H1 (cell line): ENCODE data around the gene TP53BP2. TPM values are rescaled to one million over a fixed set of nuclear protein-coding genes. Genes with fewer than 3 reads are reported as not detected.

ENCODE experiments used
- CTCF ChIA-PET: fragments of 300-600 bp; sonication (Branson Sonifier 250); formaldehyde crosslinking; loops from one replicate; lab custom pipeline; 2021; ENCODE audit not compliant: partially characterized antibody; lab: Charles Lee
- POLR2A ChIA-PET: fragments of 300-600 bp; sonication (Branson Sonifier 250); formaldehyde crosslinking; loops from one replicate; lab custom pipeline; 2021; ENCODE audit warnings: inconsistent platforms; ENCODE audit not compliant: partially characterized antibody; lab: Charles Lee
- DNase-seq, 2 experiments: peaks; one replicate each; pipeline versions ENCODE4 v3.0.0 to v3.0.0-alpha.2; 2010 to 2022; ENCODE audit warnings: low spot score in 2 of 2, low read depth in 1 of 2, mixed read lengths in 1 of 2
- FAIRE-seq: peaks from 2 replicates; lab custom pipeline; 2011; peaks lifted over from hg19 to GRCh38; lab: Jason Lieb, UNC
- H2AFZ ChIP-seq: 2 replicates; pipeline ENCODE4 v1.8.1; 2012; ENCODE audit warnings: low read length, inconsistent platforms
- H2AK5ac ChIP-seq: 2 replicates; pipeline ENCODE4 v1.6.1; 2013; ENCODE audit warnings: low read depth, low read length
- H2BK120ac ChIP-seq: replicated peaks from 2 replicates; pipeline ENCODE3; 2013; ENCODE audit warnings: low read depth, low read length, inconsistent platforms
- H2BK12ac ChIP-seq: 2 replicates; pipeline ENCODE4 v1.6.1; 2013; ENCODE audit warnings: low read depth, low read length
- H2BK15ac ChIP-seq: 2 replicates; pipeline ENCODE4 v1.6.1; 2013; ENCODE audit warnings: low read length
- H2BK20ac ChIP-seq: 2 replicates; pipeline ENCODE4 v1.6.1; 2013; ENCODE audit warnings: low read length
- H2BK5ac ChIP-seq: 2 replicates; pipeline ENCODE4 v1.6.1; 2013; ENCODE audit warnings: low read depth, low read length
- H3K14ac ChIP-seq: 2 replicates; pipeline ENCODE4 v1.6.1; 2013; ENCODE audit warnings: inconsistent platforms; ENCODE audit not compliant: insufficient read length
- H3K18ac ChIP-seq: 2 replicates; pipeline ENCODE4 v1.6.1; 2013; ENCODE audit warnings: low read length; ENCODE audit errors: extremely low read depth
- H3K23ac ChIP-seq: 2 replicates; pipeline ENCODE4 v1.6.1; 2013; ENCODE audit warnings: inconsistent platforms; ENCODE audit not compliant: insufficient read length
- H3K23me2 ChIP-seq: 2 replicates; pipeline ENCODE4 v1.6.1; 2013; ENCODE audit warnings: low read depth, low read length
- H3K27ac ChIP-seq: 2 replicates; pipeline ENCODE4 v1.6.1; 2011; ENCODE audit warnings: low read depth, low read length, inconsistent platforms
- H3K27me3 ChIP-seq, 4 experiments: replicated peaks in 1 of 4; 1 replicate in 1 of 4; 2 replicates in 3 of 4; pipeline versions ENCODE4 v1.6.1 to v1.8.1; 2011 to 2013; ENCODE audit warnings: low read length in 3 of 4, mild to moderate bottlenecking in 3 of 4, inconsistent platforms in 2 of 4, mixed read lengths in 2 of 4, moderate library complexity in 1 of 4; ENCODE audit not compliant: control insufficient read depth in 3 of 4, insufficient read depth in 3 of 4; ENCODE audit errors: extremely low read depth in 1 of 4
- H3K36me3 ChIP-seq, 4 experiments: 2 replicates each; pipeline versions ENCODE4 v1.6.1 to v1.8.1; 2011 to 2013; ENCODE audit warnings: mild to moderate bottlenecking in 4 of 4, low read length in 3 of 4, moderate library complexity in 2 of 4, control low read depth in 1 of 4, inconsistent platforms in 1 of 4; ENCODE audit not compliant: insufficient read depth in 4 of 4, control insufficient read depth in 2 of 4
- H3K4ac ChIP-seq: replicated peaks from 2 replicates; pipeline ENCODE3; 2013; ENCODE audit warnings: low read length, low read depth, mixed read lengths, inconsistent platforms; ENCODE audit not compliant: insufficient read length
- H3K4me1 ChIP-seq, 4 experiments: replicated peaks in 1 of 4; 1 replicate in 1 of 4; 2 replicates in 3 of 4; pipeline versions ENCODE4 v1.6.1 to v1.8.1; 2011 to 2013; ENCODE audit warnings: low read length in 3 of 4, inconsistent platforms in 2 of 4, mixed read lengths in 1 of 4; ENCODE audit not compliant: insufficient read depth in 4 of 4, control insufficient read depth in 3 of 4
- H3K4me2 ChIP-seq, 2 experiments: 2 replicates each; pipeline versions ENCODE4 v1.6.1 to v1.8.1; 2011 to 2013; ENCODE audit warnings: low read depth in 2 of 2, low read length in 2 of 2, control low read depth in 1 of 2, inconsistent platforms in 1 of 2, mild to moderate bottlenecking in 1 of 2; ENCODE audit not compliant: insufficient read depth in 1 of 2
- H3K4me3 ChIP-seq, 4 experiments: fragments of 200-600, 300-600 bp in 1 of 4; sonication (generic), shearing (Covaris generic), sonication (Bioruptor Twin) in 1 of 4; 2 replicates each; pipeline versions ENCODE4 v1.5.1 to v1.8.1; 2011 to 2016; ENCODE audit warnings: low read length in 4 of 4, low read depth in 3 of 4, control low read depth in 2 of 4, inconsistent platforms in 2 of 4, mild to moderate bottlenecking in 2 of 4, mixed read lengths in 1 of 4, moderate library complexity in 1 of 4; ENCODE audit not compliant: insufficient read depth in 2 of 4; ENCODE audit errors: extremely low read depth in 1 of 4
- H3K56ac ChIP-seq: replicated peaks from 2 replicates; pipeline ENCODE3; 2013; ENCODE audit warnings: low read depth, mild to moderate bottlenecking, mixed read lengths, low read length, inconsistent platforms; ENCODE audit not compliant: insufficient read length
- H3K79me1 ChIP-seq: 2 replicates; pipeline ENCODE4 v1.6.1; 2013; ENCODE audit warnings: low read depth, low read length, control low read depth
- H3K79me2 ChIP-seq, 2 experiments: 2 replicates each; pipeline versions ENCODE4 v1.6.1 to v1.8.1; 2012 to 2013; ENCODE audit warnings: low read length in 2 of 2, mild to moderate bottlenecking in 2 of 2, inconsistent platforms in 1 of 2; ENCODE audit not compliant: insufficient read depth in 2 of 2, control insufficient read depth in 1 of 2
- H3K9ac ChIP-seq, 4 experiments: replicated peaks in 1 of 4; 1 replicate in 1 of 4; 2 replicates in 3 of 4; pipeline versions ENCODE4 v1.6.1 to v1.8.1; 2011 to 2013; ENCODE audit warnings: low read depth in 3 of 4, low read length in 3 of 4, control low read depth in 2 of 4, mild to moderate bottlenecking in 2 of 4, moderate library complexity in 2 of 4, inconsistent platforms in 1 of 4; ENCODE audit errors: extremely low read depth in 1 of 4
- H3K9me3 ChIP-seq, 2 experiments: 2 replicates each; pipeline versions ENCODE4 v1.6.1 to v1.8.1; 2012 to 2013; ENCODE audit warnings: mild to moderate bottlenecking in 2 of 2, moderate library complexity in 2 of 2, control low read depth in 1 of 2, inconsistent platforms in 1 of 2, low read depth in 1 of 2, low read length in 1 of 2, mixed read lengths in 1 of 2; ENCODE audit not compliant: insufficient read depth in 2 of 2
- H4K20me1 ChIP-seq, 2 experiments: replicated peaks in 1 of 2; 2 replicates each; pipeline versions ENCODE3 to v1.8.1; 2011 to 2013; ENCODE audit warnings: inconsistent platforms in 2 of 2, low read length in 2 of 2, mild to moderate bottlenecking in 1 of 2; ENCODE audit not compliant: insufficient read depth in 2 of 2, control insufficient read depth in 1 of 2
- H4K5ac ChIP-seq: 2 replicates; pipeline ENCODE4 v1.6.1; 2013; ENCODE audit warnings: low read length, low read depth, mixed read lengths, inconsistent platforms; ENCODE audit not compliant: insufficient read length
- H4K8ac ChIP-seq: 2 replicates; pipeline ENCODE4 v1.8.0; 2013; ENCODE audit warnings: mild to moderate bottlenecking, moderate library complexity, low read length, inconsistent platforms; ENCODE audit not compliant: insufficient read depth; ENCODE audit errors: extremely low read depth
- H4K91ac ChIP-seq: replicated peaks from 2 replicates; pipeline ENCODE3; 2013; ENCODE audit warnings: low read length, mixed read lengths, inconsistent platforms; ENCODE audit not compliant: insufficient read length
- BACH1 ChIP-seq: IDR thresholded peaks from 2 replicates; pipeline ENCODE4 v1.6.1; 2012; ENCODE audit warnings: low read length, improper control_type of control experiment
- MAFK ChIP-seq: IDR thresholded peaks from 2 replicates; pipeline ENCODE4 v1.6.1; 2012; ENCODE audit warnings: low read depth, mild to moderate bottlenecking, improper control_type of control experiment, low read length
- NRF1 ChIP-seq: IDR thresholded peaks from 2 replicates; pipeline ENCODE4 v1.6.1; 2011; ENCODE audit warnings: mild to moderate bottlenecking, low read depth, low read length, improper control_type of control experiment
- SIX5 ChIP-seq: IDR thresholded peaks from 2 replicates; pipeline ENCODE4 v1.6.1; 2011; ENCODE audit warnings: mild to moderate bottlenecking, low read depth, low read length
- TEAD4 ChIP-seq: IDR thresholded peaks from 2 replicates; pipeline ENCODE4 v1.6.1; 2012; ENCODE audit warnings: low read depth, low read length, inconsistent platforms, mixed read lengths
- WGBS, 2 experiments: shearing (Covaris generic) in 1 of 2; methylation state at CpG; one replicate each; pipeline versions ENCODE4 v1.1.6 to v1.1.7; 2013 to 2015; ENCODE audit warnings: low lambda C conversion rate in 2 of 2, mixed read lengths in 2 of 2, inconsistent platforms in 1 of 2, low coverage in 1 of 2, missing lambda C conversion rate in 1 of 2; ENCODE audit not compliant: insufficient replicate concordance in 2 of 2, insufficient coverage in 1 of 2, insufficient read length in 1 of 2; ENCODE audit errors: extremely low coverage in 1 of 2, missing lambda C conversion rate in 1 of 2; 5-methylcytosine and 5-hydroxymethylcytosine counted together
- polyA plus RNA-seq, 7 experiments: library from polyadenylated mRNA; depleted of rRNA in 3 of 7; stranded (reverse) in 5 of 7; unstranded in 2 of 7; fragments of >200 nt in 5 of 7; fragments of 200-250 nt in 2 of 7; gene quantifications; 1 replicate in 5 of 7; 2 replicates in 1 of 7; 4 replicates in 1 of 7; pipeline versions ENCODE4 v1.2.1 to v1.2.3, GENCODE V29; 2011 to 2013; ENCODE audit warnings: missing spikeins in 2 of 7, mixed read lengths in 2 of 7
- total RNA-seq: library from RNA; stranded (reverse); fragmentation: NEBNext Ultra II Directional; extraction: Animal tissue kit (Norgen Biotek cat#: 25700); gene quantifications from 2 replicates; pipeline ENCODE4 v1.2.1, GENCODE V29; 2021
- TF ChIP-seq, protein P1 (sequence below): IDR thresholded peaks from 2 replicates; pipeline ENCODE4 v1.6.1; 2012; ENCODE audit warnings: inconsistent platforms

Gene TP53BP2
- total and polyA plus RNA-seq, 2 of the 8 experiments (the other 6 are each of a cell fraction or from before 2014, with no cell fraction given), result 18.0 to 38.7 TPM

DNA sequence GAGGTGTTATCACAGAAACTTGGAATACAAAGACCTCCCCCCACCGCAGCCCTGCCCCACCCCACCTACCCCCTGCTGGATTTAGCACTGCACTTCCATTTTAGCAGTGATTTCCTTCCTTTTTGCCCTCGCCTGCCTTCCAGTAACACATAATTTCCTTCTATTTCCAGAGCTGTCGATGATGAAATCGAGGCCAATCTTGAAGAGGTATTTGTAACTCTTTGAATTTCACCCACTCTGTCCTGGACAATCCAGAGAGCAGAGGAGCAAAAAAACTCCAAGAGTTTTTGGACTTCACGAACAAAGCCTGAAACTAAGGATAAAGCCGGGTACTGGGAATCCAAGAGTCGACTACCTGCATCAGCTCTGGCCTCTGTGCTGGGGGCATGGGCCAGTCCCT lies 84.3 kb downstream of the TP53BP2 start:
- Histone ChIP-seq H3K36me3 (no peaks in the 10 kb centered on the region; a peak in 1 of 8 replicates), H2BK5ac (no peak overlapping the region), H4K5ac (no peak overlapping the region), H2AK5ac (no peak overlapping the region), H3K79me2 (no peaks in the 10 kb centered on the region), H3K4me1 (no peaks in the 10 kb centered on the region), H3K56ac (no peak overlapping the region), H3K9me3 (no peaks in the 10 kb centered on the region), H3K79me1 (no peaks in the 10 kb centered on the region), H3K4me2 (no peak overlapping the region), H3K27me3 (no peaks in the 10 kb centered on the region), H3K18ac (no peak overlapping the region), H3K23me2 (no peaks in the 10 kb centered on the region), H3K4me3 (no peak overlapping the region), H2BK15ac (no peak overlapping the region), H2AFZ (no peak overlapping the region), H3K27ac (no peak overlapping the region), H3K14ac (no peak overlapping the region), H4K20me1 (no peaks in the 10 kb centered on the region), H3K4ac (no peak overlapping the region), H4K91ac (no peak overlapping the region), H2BK120ac (no peak overlapping the region), H3K9ac (no peak overlapping the region), H2BK12ac (no peak overlapping the region), H4K8ac (no peak overlapping the region), H3K23ac (no peak overlapping the region), H2BK20ac (no peak overlapping the region)
- no peak for FAIRE-seq
- ChIA-PET POLR2A (interaction anchor here (1.0 to 1.5 kb wide), 2 partner anchors 11 to 14 kb away, joined by 3 to 4 read pairs; no protein-coding TSS in a partner anchor), CTCF (interaction anchor here (1.2 to 3.1 kb wide), 5 partner anchors 9 to 65 kb away, joined by 3 to 24 read pairs (median 6); no protein-coding TSS in a partner anchor)
- 86% methylated on average over 7 of the region's 7 CpGs; no CpG with 5 or more reads in 1 of the 2 experiments for whole genome bisulfite sequencing, 2 experiments
- no peak for DNase-seq
- TF ChIP-seq NRF1 (no peak), MAFK (no peak), TEAD4 (no peak), SIX5 (no peak), BACH1 (no peak)
- TF ChIP-seq, protein P1, sequence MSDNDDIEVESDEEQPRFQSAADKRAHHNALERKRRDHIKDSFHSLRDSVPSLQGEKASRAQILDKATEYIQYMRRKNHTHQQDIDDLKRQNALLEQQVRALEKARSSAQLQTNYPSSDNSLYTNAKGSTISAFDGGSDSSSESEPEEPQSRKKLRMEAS, result no peak
